IMR-90 (cell line): Measurements from ENCODE around the gene ALDOA. TPM values are rescaled to one million over a fixed set of nuclear protein-coding genes. Genes with fewer than 3 reads are reported as not detected.

Experiments used
- ATAC-seq: fragments of 200-7000 bp; cut with Tn5 transposase; 2 replicates; pipeline ENCODE4 v1.9.1; 2020; ENCODE audit warnings: low read depth, mild to moderate bottlenecking, moderate library complexity
- BruUV-seq: library from RNA; stranded (reverse); fragments of 400-500 nt; replicated peaks from 2 replicates; lab custom pipeline; 2021; lab: Mats Ljungman, UMichigan
- CTCF ChIA-PET: fragments of 300-600 bp; formaldehyde crosslinking; extraction: SDS; loops from one replicate; lab custom pipeline; 2021; ENCODE audit warnings: antibody characterized with exemption; lab: Yijun Ruan, JAX
- POLR2A ChIA-PET: fragments of 300-600 bp; sonication (Branson Sonifier 250); formaldehyde crosslinking; loops from one replicate; lab custom pipeline; 2022; ENCODE audit warnings: antibody characterized with exemption; ENCODE audit not compliant: unreplicated experiment; lab: Charles Lee
- DNase-seq: peaks from one replicate; pipeline ENCODE4 v3.0.0; 2013
- H2AFZ ChIP-seq: replicated peaks from 2 replicates; pipeline ENCODE3; 2013; ENCODE audit warnings: low read length, mild to moderate bottlenecking; ENCODE audit not compliant: poor library complexity
- H2AK5ac ChIP-seq: 2 replicates; pipeline ENCODE4 v1.6.1; 2013; ENCODE audit warnings: low read depth, low read length, inconsistent platforms
- H2AK9ac ChIP-seq: replicated peaks from 2 replicates; pipeline ENCODE3; 2013; ENCODE audit warnings: mild to moderate bottlenecking, low read depth, low read length, moderate library complexity; ENCODE audit not compliant: poor library complexity
- H2BK120ac ChIP-seq: 2 replicates; pipeline ENCODE4 v1.6.1; 2013; ENCODE audit warnings: low read depth, low read length, inconsistent platforms
- H2BK15ac ChIP-seq: 3 replicates; pipeline ENCODE4 v1.6.1; 2013; ENCODE audit warnings: low read depth, low read length, inconsistent platforms
- H2BK20ac ChIP-seq: 2 replicates; pipeline ENCODE4 v1.6.1; 2013; ENCODE audit warnings: low read depth, mild to moderate bottlenecking, inconsistent platforms, low read length, moderate library complexity
- H2BK5ac ChIP-seq: 2 replicates; pipeline ENCODE4 v1.6.1; 2013; ENCODE audit warnings: mild to moderate bottlenecking, low read depth, low read length, inconsistent platforms; ENCODE audit not compliant: poor library complexity, severe bottlenecking
- H3K14ac ChIP-seq: replicated peaks from 2 replicates; pipeline ENCODE4 v1.6.1; 2013; ENCODE audit warnings: low read depth, low read length, inconsistent platforms
- H3K18ac ChIP-seq: 2 replicates; pipeline ENCODE4 v1.6.1; 2013; ENCODE audit warnings: low read depth, low read length, control low read depth
- H3K23ac ChIP-seq: 2 replicates; pipeline ENCODE4 v1.6.1; 2013; ENCODE audit warnings: low read depth, low read length, inconsistent platforms
- H3K27ac ChIP-seq: 2 replicates; pipeline ENCODE4 v1.5.1; 2013; ENCODE audit warnings: mild to moderate bottlenecking, control low read depth, low read length; ENCODE audit not compliant: insufficient read depth
- H3K27me3 ChIP-seq: 2 replicates; pipeline ENCODE4 v1.6.1; 2013; ENCODE audit warnings: low read length; ENCODE audit not compliant: control insufficient read depth, insufficient read depth
- H3K36me3 ChIP-seq: 2 replicates; pipeline ENCODE4 v1.6.1; 2013; ENCODE audit warnings: low read length, mixed read lengths; ENCODE audit not compliant: control insufficient read depth, insufficient read depth
- H3K4ac ChIP-seq: 2 replicates; pipeline ENCODE4 v1.6.1; 2013; ENCODE audit warnings: low read depth, low read length, inconsistent platforms
- H3K4me1 ChIP-seq: 2 replicates; pipeline ENCODE4 v1.6.1; 2013; ENCODE audit warnings: low read length, mixed read lengths; ENCODE audit not compliant: control insufficient read depth, insufficient read depth
- H3K4me2 ChIP-seq: 2 replicates; pipeline ENCODE4 v1.6.1; 2013; ENCODE audit warnings: low read depth, mild to moderate bottlenecking, control low read depth, low read length, moderate library complexity
- H3K4me3 ChIP-seq: 2 replicates; pipeline ENCODE4 v1.5.1; 2013; ENCODE audit warnings: low read depth, mild to moderate bottlenecking, control low read depth, low read length, moderate library complexity; ENCODE audit not compliant: insufficient read depth
- H3K56ac ChIP-seq: 2 replicates; pipeline ENCODE4 v1.6.1; 2013; ENCODE audit warnings: low read length, inconsistent platforms; ENCODE audit not compliant: insufficient read depth; ENCODE audit errors: extremely low read depth
- H3K79me1 ChIP-seq, 2 experiments: 2 replicates each; pipeline ENCODE4 v1.6.1; 2013; ENCODE audit warnings: low read length in 2 of 2, inconsistent platforms in 1 of 2, low read depth in 1 of 2
- H3K9ac ChIP-seq: 2 replicates; pipeline ENCODE4 v1.6.1; 2013; ENCODE audit warnings: low read depth, low read length, control low read depth
- H3K9me1 ChIP-seq: 2 replicates; pipeline ENCODE4 v1.6.1; 2013; ENCODE audit warnings: low read length, inconsistent platforms; ENCODE audit not compliant: insufficient read depth
- H3K9me3 ChIP-seq: 2 replicates; pipeline ENCODE4 v1.6.1; 2013; ENCODE audit warnings: low read length; ENCODE audit not compliant: control insufficient read depth, insufficient read depth
- H4K20me1 ChIP-seq: 2 replicates; pipeline ENCODE4 v1.6.1; 2013; ENCODE audit warnings: low read length, inconsistent platforms; ENCODE audit not compliant: insufficient read depth
- H4K5ac ChIP-seq: 2 replicates; pipeline ENCODE4 v1.6.1; 2013; ENCODE audit warnings: mild to moderate bottlenecking, low read depth, low read length, control low read depth
- H4K8ac ChIP-seq, 2 experiments: 2 replicates each; pipeline ENCODE4 v1.6.1; 2013; ENCODE audit warnings: low read depth in 2 of 2, low read length in 2 of 2, control low read depth in 1 of 2, inconsistent platforms in 1 of 2
- H4K91ac ChIP-seq: 2 replicates; pipeline ENCODE4 v1.6.1; 2013; ENCODE audit warnings: low read depth, low read length, inconsistent platforms; ENCODE audit not compliant: insufficient read depth
- BHLHE40 ChIP-seq: fragments of 150-350 bp; IDR thresholded peaks from 2 replicates; pipeline ENCODE4 v1.6.1; 2016; ENCODE audit warnings: mild to moderate bottlenecking, low read depth, low read length
- WGBS, 2 experiments: methylation state at CpG; one replicate each; pipeline versions ENCODE4 v1.1.5 to v1.1.7; 2013; ENCODE audit warnings: missing lambda C conversion rate in 2 of 2; ENCODE audit not compliant: insufficient read length in 1 of 2; ENCODE audit errors: extremely low coverage in 2 of 2; 5-methylcytosine and 5-hydroxymethylcytosine counted together
- dilution Hi-C: fragments of 300-500 bp; cut with HindIII; formaldehyde crosslinking; loops from one replicate; pipeline ENCODE4 v1.14.3; 2018; ENCODE audit warnings: low sequenced_read_pairs; ENCODE audit not compliant: unreplicated experiment
- in situ Hi-C: fragments of 300-500 bp; cut with MboI; formaldehyde crosslinking; loops from 3 replicates; pipeline ENCODE4 v1.14.3; 2019; ENCODE audit warnings: low sequenced_read_pairs, inconsistent platforms, mixed read lengths
- intact Hi-C: fragments of 100-400 bp; cut with micrococcal nuclease; formaldehyde crosslinking; loops from 2 replicates; pipeline ENCODE4 v1.10.0; 2022
- polyA plus RNA-seq, 3 experiments: library from polyadenylated mRNA; depleted of rRNA; stranded (reverse); fragments of >200 nt; gene quantifications; 2 replicates each; pipeline ENCODE4 v1.2.3, GENCODE V29; 2012; ENCODE audit warnings: low replicate concordance in 1 of 3
- total RNA-seq: library from RNA; depleted of rRNA; stranded (reverse); fragments of >200 nt; gene quantifications from 2 replicates; pipeline ENCODE4 v1.2.3, GENCODE V29; 2012

Gene ALDOA
- total and polyA plus RNA-seq, 2 of the 4 experiments (the other 2 are of a cell fraction) = 1,697 to 1,990 TPM

- no peaks in the 10 kb centered on the region; a peak in 1 of 4 replicates for H3K79me1 ChIP-seq
- TF ChIP-seq BHLHE40 = no peak
- no peak overlapping the region for H3K56ac ChIP-seq
- no peaks in the 10 kb centered on the region for H3K9me3 ChIP-seq
- H3K27me3 ChIP-seq = no peaks in the 10 kb centered on the region
- no peak overlapping the region for H2BK20ac ChIP-seq
- H3K4me3 ChIP-seq = no peak overlapping the region
- POLR2A ChIA-PET = interaction anchor here (0.6 kb wide), 1 partner anchor 18 kb away, joined by 10 read pairs; no protein-coding TSS in a partner anchor
- no peaks in the 10 kb centered on the region; the same call in 1 of the 2 replicates for H3K4me1 ChIP-seq
- H4K20me1 ChIP-seq = no peaks in the 10 kb centered on the region
- H2AK5ac ChIP-seq = no peak overlapping the region
- no peak overlapping the region for H3K14ac ChIP-seq
- dilution Hi-C loops (no loop called here), intact Hi-C loops (loop anchor here (5.0 kb wide), 1 partner anchor 302 kb away; no protein-coding TSS in a partner anchor), in situ Hi-C loops (no loop called here)
- no peak overlapping the region for H4K91ac ChIP-seq
- H2AFZ ChIP-seq = no peak overlapping the region
- CTCF ChIA-PET = no interaction called here
- H2BK120ac ChIP-seq = no peak overlapping the region
- DNase-seq (peak; percentile 21), ATAC-seq (peak; percentile 18; the same call in 1 of the 2 replicates)
- H4K8ac ChIP-seq = no peak overlapping the region
- peaks cover 38% of the 10 kb centered on the region for H3K36me3 ChIP-seq
- no peak overlapping the region for H3K4me2 ChIP-seq
- no peak overlapping the region for H3K23ac ChIP-seq
- no TSS peak for BruUV-seq
- no peak overlapping the region for H2AK9ac ChIP-seq
- H4K5ac ChIP-seq = no peak overlapping the region
- H3K27ac ChIP-seq = no peak overlapping the region
- WGBS, 2 experiments = 0% methylated on average over 1 of the region's 7 CpGs; no CpG with 5 or more reads in 1 of the 2 experiments
- no peak overlapping the region for H3K18ac ChIP-seq
- H3K4ac ChIP-seq = no peak overlapping the region
- H3K9ac ChIP-seq = no peak overlapping the region
- H2BK15ac ChIP-seq = no peak overlapping the region
- H2BK5ac ChIP-seq = no peak overlapping the region
- H3K9me1 ChIP-seq = no peaks in the 10 kb centered on the region
Measured at GRCh38 chr16:30110661-30111060, 45.1 kb downstream of the ALDOA start.
